Activated gamma-delta T cell treated with Interleukin-2 at 50 U/mL for 16 hours (primary cell): ENCODE results near the gene ZNF862.
"Not testable (repeated sequence)": the region's sequence is repeated elsewhere in the genome, so short reads cannot be mapped to it uniquely, and the experiment has no call there.

Experiments used
- DNase-seq: peaks from one replicate; pipeline ENCODE4 v3.0.0-alpha.2; 2020

ZNF862 gene

DNA sequence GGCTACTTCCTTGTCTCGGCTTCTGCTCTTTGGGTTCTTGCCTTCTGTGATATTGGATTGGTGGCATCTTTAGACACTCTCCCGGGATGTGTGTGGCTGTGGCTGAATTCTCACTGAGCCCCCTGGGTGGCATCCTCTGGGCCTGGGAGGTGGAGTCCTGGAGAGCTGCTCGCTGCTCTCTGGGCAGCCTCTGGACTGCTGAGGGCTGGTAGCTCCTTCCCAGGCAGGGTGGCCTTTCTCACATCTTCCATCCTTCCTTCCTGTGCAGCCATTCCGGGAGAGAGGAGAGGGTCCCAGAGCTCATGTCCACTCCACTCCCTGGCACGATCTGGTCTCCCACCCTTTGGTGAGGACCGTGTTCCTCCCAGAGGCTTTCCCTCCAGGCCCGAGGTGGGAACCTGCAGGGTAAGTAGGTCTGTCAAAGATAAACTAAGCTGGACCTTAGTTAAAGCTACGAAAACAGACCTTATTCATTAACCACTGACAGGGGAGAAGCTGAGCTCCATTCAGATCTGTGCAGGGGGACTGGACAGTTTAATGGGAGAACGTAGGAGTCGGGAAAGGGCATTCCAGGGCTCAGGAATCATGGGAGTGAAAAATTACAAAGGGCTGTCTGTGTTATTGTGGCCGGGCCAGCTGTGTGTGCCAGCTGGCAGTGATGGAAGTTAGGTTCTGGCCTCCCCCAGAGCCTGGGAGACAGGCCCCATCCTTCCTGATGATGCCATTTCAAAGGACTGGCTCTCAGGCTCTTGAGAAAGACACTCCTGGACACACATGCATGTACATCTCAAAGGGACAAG is 44.3 kb downstream of the ZNF862 start:
- no peak for DNase-seq

DNA sequence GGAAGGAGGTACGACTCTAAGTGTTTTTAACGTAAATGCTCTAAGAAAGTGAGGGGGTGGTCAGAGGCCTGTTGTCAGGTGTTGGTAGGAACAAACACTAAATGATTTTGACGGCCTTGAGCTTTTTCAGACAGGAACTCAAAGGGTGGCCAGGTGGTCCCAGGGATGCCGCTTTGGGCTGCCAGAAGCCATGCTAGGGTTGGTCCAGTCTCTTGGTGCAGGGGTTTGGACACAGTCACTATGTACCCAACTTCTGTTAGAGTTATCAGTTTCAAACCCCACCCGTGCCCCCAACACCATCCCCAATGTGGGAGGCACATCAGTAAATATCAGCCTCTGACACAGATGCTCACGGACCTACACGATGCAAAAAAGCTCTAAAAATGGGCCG is 44.9 kb downstream of the ZNF862 start:
- DNase-seq = no peak

DNA sequence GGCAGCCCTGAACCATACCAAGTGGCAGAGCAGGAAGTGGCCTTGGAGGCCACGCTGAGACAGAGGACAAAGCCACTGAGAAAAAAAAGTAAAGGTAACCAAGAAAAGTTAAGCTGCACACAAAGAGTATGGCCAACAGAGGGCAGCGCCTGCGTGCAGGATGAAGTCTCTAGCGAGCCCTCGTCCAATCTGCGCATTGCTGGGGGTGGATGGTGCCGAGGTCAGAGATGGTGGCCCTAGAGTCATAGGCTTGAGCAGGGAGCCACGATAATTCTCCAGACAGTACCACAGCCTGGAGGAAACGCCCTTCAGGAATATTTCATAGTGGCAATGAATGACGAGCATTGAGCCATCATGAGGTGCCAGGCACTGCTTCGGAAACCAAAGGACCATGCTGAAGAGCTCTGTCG is 45.3 kb downstream of the ZNF862 start:
- DNase-seq = peak; percentile 34

DNA sequence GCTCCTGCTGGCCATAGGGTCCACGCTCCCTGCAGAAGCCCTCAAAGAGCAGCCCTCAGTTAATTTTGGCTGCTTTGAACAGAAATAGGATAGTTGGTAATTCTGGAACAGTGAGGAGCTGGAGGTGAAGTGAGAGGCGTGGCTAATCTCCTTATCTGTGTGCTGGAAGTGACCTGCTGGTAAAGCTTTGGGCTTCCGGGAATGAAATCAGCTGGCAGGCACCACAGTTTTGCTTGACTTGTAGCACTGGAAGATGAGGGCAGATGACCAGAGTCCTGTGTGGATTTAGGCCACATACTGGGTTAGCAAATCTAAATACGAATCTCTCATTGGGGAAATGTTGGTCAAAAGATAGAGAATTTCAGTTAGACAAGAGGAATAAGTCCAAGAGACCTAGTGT is 45.8 kb downstream of the ZNF862 start:
- DNase-seq = no peak

DNA sequence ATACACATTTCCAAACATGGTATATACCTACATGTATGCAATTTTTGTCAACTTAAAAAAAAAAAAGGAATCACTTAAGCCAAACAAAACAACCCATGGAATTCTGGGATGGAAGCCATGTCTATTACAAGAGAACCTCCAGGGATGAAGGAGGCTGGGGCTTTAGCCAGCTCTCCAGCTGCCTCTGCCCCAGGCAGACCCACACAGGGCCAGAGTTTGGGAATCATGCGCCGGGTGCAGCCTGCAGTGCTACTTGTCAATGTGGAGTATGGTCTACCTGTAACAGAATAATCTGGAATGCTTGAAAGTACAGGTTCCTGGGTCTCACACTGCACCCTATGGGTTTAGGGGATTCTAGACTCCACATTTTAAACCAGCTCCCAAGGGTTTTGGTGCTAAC is 46.4 kb downstream of the ZNF862 start:
- DNase-seq = no peak

DNA sequence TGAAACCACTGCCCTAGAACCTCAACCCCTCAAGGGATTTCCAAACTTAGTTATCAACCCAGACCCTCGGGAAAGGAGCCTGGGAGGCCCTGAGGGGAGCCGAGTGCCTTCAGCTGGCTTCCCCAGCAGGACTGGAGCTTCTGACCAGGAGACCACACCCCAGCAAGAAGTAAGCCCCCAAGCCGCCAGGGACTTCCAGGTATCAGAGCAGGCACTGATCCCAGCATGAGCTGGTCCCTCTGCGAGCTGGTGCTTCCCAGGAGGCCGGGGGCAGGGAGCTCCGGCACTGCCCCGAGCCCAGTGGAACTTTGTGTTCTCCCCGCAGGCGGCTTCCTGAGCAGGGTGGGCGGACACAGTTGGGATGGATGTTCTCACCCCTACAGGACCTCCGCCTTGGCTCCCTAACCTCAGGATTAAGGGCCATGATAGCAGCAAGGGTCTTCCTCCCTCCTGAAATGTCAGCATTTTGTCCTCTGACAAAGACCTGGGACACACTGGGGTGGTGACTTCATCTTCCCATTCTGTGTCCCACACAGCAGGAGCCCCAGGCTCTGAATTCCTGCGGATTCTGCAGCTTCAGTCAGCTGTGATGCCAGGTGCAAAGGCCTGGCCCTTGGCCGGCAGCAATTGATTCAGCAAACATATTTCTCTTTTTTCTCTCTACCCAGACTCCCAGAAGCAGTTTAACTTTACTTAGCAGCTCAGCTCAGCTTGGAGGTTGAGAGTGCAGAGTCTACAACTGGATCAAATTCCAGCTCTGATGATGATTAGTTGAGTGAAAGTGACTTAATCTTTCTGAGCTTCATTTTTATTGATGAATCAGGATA is 47.2 kb downstream of the ZNF862 start:
- no peak for DNase-seq

DNA sequence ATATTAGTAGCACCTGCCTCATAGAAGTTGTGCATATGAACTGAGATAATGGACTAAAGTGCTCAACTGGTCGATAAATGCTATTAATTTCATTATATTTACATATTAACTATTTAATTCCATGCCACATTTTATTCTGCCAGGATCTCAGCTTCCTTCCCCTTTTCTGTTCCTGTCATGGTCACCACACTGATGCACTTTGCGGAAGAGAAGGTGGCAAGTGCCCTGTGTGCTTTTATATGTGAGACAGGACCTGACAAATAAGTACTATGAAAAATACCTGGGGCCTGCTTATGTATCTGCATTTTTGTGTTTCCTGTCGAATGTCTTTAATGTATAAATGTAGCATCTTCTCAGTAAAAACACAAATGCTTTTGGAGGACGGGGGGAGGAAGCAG is 47.8 kb downstream of the ZNF862 start:
- no peak for DNase-seq

DNA sequence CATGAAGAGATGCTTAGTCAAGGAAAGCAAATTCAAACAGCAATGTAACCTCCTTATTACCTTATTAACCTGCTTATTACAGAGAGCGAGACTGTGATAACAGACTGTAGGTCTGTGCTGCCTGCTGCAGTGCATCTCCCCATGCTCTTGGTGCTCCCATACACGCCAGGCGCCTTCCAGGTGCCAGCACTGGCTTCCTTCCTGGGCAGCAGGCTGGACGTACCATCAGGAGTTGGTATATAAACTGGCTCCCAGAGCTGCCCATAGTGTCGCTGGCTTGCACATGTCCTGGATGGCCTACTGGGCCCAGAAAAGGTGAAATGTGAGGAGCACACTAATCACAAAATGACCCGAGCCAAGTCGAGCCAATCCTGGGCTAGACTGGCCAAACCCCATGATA is 49.1 kb downstream of the ZNF862 start:
- no peak for DNase-seq

DNA sequence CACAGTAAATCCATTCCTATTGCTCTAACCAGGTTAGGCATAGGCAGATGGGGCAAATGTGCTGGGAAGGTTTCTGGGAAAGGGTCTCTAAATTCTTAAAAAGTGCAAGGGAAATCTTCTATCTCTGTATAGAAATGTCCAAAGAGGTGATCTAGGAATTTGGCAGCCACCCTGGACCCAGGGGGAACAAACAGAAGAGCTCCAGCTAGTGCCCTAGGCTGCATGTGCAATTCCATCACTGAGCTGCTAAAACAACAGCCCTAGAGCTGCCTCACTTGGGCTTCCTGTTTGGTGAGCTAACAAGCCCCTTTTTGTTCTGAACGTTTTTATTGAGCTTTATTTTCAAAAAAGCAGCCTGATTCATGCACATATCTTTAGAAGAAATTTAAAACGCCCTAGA is 52.5 kb downstream of the ZNF862 start:
- not testable (repeated sequence) for DNase-seq

DNA sequence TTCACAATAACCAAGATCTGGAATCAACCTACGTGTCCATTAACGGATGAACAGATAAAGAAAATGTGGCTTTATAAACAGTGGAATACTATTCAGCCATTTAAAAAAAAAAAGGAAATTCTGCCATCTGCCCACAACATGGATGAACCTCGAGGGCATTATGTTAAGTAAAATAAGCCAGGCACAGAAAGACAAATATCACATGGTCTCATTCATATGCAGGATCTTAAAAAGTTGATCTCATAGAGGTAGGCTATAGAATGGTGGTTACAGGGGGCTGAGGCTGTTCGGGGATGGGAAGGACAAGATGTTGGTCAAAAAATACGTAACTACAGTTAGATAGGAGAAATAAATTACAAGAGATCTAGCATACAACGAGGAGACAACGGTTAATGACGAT is 56.8 kb downstream of the ZNF862 start:
- DNase-seq = not testable (repeated sequence)

DNA sequence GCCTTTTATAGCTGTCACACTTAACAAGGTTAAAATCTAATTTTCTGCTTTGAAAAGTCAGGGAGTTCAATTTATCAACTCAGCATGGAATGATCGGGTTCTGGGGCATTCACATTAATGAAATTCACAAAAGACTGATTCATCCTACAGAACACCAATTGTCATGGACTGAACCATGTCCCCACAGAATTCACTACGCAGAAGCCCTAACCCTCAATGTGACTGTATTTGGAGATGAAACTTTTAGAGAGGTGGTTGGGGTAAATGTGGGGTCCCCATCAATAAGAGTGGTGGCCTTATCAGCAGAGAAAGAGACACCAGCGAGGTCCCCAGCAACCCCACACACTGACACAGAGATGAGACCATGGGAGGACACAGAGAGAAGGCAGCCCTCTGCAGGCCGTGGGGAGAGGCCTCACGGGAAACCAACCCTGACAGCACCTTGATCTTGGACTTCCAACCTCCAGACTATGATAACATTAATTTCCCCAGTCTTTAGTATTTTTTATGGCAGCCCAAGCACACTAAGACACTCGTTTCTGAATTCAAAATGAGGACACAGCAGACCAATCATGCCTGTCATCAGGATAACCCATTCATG is 69.7 kb downstream of the ZNF862 start:
- not testable (repeated sequence) for DNase-seq

DNA sequence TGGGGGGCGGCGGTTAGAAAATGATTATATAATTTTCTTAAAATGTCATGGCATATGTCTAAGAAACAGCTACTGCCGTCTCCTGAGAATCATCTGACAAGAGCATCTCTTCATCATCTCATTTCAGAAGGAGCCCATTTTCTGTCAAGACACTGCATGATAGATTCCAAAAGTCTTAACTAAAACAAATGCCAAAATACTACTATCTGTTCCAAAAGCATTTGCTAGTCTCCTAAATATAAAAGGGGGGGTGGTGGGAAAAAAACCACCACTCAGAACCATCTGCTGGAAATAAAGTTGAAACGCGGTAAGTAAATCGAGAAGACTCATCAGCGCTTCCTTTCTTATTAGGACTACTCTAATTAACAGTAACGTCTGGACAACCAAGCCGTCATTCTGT is 72.0 kb downstream of the ZNF862 start:
- DNase-seq = not testable (repeated sequence)

DNA sequence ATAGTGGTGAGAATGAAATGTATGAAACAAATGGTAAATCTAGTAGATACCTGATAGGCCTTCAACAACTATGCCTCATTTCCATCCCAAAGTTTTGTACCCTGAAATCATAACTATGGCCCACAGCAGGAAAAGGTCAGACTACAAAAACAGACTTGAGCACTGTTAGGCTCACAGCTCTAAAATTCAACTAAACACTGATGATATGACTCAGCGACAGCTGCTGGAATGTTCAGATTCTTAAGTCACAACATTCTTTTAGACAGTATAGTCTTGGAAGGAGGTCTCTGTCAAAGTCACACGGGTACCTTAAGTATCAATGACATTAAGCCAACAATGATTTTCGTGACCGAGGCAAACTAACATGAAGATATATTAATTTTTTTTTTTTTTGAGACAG is 74.0 kb downstream of the ZNF862 start:
- DNase-seq = not testable (repeated sequence)
